HG03571 (cell line): ENCODE results near the gene PPP1R12B.
"Not testable (repeated sequence)": the region's sequence is repeated elsewhere in the genome, so short reads cannot be mapped to it uniquely, and the experiment has no call there.

Experiments used
- ATAC-seq: cut with Tn5 transposase; IDR thresholded peaks from one replicate; pipeline ENCODE4 v1.9.1; 2021; ENCODE audit not compliant: unreplicated experiment

The PPP1R12B gene

DNA sequence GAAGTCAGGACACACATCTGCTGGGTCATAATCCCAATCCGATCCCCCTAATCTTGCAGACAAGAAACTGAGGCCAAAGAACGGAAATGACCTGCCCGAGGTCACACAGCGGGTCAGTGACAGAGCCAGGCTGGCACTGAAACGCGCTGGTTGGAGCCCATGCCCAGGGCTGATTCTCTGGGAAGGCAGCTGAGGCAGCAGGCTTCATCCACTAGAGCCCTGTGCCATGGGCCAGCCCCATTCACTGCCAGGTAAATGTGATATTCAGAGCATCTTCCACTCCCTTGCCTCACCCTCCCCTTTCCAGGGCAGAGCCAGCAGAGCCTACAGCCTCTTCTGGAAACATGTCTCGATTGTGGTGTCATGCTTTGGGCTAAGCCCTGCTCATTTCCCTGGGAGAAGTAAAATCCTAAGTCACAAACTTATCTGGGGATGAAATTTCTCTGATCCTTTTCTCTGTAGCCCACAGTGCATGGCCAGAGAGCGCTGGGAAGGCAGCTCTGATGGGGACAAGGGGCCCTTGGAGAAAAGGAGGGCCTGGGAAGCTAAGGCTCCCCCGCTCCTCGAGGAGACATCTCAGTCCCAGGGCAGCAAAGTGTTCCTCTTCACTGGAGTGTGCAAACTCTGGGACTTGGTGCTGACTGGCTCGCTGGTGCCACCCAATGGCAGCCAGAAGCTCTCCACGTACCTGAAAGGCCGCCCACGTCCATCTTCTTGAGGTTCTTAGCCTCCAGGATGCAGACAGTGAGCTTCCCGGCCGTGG is 251.4 kb downstream of the PPP1R12B start:
- ATAC-seq, result no peak

DNA sequence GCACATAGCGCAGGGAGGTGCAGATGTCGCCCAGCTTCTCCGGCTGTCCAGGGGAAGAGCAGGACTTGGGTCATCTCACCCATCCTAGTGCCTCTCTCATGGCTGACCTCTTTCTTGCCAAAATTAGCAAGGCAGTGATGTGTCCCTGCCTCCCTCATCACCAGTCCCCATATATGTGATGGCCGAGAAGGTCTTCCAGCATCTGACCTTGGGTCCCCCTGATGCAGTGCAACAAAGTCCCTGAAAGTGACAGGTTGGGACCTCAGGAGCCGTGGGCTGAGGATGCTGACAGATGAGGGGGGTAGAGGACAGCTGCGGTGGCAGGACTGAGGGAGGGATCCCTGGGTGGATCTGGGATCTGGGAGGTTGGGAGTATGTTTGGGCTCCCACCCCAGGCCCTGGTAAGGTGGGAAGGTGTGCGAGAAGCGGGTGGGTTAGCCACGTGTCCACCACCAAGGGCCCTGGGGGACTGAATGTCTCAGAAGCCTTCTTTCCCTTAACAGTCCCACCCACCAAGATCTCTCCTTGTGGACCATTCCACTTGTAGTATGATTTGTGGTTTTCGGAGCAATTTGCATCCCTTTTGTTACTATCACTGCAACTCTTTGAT is 252.0 kb downstream of the PPP1R12B start:
- no peak for ATAC-seq

DNA sequence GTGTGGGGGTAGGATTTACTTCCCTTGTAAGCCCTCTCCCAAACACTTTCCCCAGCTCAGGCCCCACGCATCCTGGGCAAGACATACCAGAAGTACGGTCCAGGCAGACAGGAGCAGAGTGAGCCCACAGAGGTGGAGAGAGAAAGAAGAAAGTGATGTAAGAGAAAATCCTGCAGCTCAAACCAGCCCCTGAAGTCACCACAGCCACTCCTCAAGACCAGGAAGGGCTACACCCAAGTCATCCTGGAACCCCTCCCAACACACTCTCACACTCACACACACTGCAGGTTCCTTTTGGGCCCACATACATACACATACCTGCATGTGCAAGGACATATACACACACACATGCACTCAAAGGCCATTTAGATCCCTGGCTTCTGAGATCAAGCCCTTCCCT is 254.9 kb downstream of the PPP1R12B start:
- ATAC-seq, result no peak

DNA sequence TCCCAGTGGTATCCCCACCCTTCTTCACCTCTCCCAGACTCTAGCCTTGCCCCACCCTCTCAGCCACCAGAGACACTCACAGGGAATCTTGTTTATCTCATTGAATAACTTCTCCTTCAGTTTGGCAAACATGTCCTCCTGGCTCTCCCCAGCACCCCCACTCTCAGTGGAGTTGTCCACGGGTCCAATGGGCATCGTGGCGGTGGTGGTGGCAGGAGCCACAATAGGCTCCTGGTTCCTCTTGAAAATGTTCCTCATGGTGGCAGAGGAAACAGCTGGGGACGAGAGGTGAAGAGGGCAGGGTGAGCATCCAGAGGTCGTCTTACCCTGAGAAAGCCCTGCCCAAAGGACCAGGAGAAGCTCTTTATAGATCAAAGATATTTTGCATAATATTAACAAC is 257.0 kb downstream of the PPP1R12B start:
- no peak for ATAC-seq

DNA sequence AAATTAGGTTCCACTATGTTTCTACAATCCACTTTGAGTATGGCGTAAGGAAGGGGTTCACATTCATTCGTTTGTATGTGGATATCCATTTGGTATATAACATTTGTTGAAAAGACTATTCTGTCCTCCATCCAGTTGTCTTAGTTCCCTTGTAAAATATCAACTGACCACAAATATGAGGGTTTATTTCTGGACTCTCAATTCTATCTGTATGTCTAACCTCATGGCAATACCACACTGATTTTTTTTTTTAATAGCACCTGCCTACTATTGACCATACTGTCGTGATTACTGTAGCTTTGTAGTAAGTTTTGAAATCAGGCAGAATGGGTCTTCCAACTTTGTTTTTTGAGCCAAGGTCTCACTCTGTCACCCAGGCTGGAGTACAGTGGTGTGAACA is 263.5 kb downstream of the PPP1R12B start:
- not testable (repeated sequence) for ATAC-seq

DNA sequence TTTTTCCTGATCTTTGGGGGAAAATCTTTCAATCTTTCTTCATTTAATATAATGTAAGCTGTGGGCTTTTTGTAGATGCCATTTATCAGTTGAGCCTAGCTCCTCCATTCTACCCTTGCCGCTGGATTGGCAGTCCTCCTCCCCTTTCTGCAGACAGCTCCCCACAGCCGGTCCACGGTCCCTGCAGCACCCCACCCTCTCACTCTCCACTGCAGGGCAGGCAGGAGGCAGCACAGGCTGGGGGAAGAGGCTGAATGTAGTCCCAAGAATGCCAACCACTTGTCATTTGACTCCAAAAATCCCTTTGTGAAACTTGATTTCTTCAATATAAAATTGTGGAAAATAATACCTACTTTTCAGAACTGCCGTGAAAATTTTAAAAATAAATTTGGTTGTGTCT is 265.1 kb downstream of the PPP1R12B start:
- no peak for ATAC-seq

DNA sequence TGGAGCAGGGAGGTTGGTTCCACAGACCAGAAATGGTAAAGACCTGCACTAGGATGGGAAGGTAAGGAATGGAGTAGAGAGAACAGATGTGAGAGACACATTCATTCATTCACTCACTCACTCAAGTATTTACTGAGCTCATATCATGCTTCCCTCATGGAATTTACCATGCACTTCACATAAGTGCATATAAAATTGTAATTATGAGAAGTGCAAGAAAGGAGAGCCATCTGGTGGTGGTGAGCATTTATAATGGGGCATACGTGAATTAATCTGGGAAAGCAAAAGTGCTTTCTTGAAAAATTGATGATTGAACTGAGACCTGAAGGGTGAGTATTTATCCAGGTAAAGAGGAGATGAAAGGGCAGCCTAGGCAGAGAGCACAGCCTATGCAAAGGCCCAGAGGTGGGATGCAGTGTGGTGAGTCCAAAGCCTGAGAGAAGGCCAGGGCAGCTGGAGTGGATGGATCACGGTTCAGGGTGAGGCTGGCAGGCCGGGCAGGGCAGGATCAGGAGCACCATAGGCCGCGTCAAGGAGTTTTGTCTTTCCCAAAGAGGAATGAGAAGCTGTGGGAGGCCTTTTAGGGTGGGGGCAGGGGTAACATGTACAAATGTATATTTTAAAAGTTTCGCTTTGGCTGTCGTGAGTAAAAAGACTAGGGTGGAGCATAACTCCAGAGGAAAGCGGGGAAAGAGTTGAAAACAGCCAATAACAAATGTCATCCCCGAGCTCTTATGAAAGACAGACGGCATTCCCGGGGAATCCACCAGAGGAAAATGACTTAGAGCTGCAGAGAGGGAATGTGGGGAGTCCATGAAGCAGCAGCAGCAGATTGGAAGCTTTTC is 266.1 kb downstream of the PPP1R12B start:
- not testable (repeated sequence) for ATAC-seq

DNA sequence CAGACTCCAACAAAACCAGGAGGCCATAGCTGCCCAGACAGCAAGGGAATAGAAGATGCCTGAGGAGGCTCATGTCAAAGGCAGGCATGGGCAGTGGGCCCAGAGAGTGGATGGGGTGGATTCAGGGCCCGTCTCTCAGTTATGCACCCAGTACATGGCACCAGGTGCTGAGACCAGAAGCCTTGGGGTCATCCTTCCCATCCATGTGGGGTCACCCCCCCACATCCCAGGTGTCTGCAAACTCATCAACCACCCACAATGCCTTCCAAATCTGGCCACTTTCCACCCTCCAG is 266.7 kb downstream of the PPP1R12B start:
- ATAC-seq, result not testable (repeated sequence)

DNA sequence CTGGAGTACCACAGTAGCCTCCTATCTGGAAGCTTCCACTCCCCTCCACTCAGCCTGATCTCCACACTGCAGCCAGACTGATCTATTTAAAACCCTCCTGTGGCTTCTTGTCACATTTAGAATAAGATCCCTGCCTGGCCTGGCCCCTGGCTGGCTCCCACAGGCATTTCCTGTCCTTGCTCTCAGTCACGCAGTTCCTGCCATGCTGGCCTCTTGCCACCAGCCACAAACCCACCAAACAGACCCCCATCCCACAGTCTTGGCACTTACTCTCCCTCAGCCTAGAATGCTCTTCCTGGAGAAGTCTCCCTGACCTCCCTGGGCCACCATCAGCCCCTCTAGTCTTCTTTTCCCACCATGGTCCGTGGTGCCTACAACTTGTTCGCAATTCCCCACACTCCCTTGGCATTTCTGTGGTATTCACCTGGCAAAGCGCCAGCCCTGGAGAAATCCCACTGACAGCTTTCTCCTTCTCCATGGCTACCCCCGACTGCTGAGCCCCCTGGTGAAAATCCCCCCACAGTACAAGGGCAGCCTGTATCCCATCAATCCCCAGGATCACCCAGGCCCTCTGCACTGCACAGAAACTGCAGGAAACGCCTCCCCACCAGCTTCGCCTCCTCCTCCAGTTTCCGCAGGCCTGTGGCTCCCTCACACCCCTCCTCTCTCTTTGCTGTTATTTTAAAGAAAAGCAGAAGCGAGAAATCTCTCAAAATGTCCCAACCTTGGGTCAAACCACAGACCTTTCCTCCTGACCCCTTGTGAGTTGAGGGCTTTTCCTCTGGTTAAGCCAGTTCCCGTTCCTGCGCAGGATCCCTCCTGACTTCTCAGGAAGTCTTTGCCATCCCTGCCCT is 267.2 kb downstream of the PPP1R12B start:
- ATAC-seq, result peak; percentile 73

DNA sequence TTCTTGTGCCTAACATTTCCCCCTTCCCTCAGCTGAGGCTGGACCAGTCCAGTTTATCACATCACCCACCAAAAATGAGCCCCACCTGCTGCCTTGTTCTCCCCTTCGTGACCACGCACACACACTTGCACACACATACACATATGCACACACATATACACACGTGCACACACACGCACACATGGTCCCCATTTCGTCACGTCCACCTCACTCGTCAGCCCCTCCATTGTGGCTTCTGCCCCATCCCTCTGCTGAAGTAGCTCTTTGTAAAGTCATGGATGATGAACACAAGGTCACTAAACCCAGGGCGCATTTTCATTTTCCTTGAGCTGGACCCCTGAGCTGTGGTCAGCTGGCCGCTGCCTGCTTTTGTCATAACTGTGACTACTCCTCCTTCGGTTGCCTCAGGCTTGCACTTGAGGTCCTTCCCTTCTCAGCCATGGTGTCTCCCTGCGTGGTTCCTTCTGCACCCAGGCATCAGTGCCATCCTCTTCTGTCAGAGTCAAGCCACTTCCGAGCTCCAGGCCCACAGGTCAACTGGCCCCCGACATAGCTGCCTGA is 267.9 kb downstream of the PPP1R12B start:
- ATAC-seq, result peak; percentile 16

DNA sequence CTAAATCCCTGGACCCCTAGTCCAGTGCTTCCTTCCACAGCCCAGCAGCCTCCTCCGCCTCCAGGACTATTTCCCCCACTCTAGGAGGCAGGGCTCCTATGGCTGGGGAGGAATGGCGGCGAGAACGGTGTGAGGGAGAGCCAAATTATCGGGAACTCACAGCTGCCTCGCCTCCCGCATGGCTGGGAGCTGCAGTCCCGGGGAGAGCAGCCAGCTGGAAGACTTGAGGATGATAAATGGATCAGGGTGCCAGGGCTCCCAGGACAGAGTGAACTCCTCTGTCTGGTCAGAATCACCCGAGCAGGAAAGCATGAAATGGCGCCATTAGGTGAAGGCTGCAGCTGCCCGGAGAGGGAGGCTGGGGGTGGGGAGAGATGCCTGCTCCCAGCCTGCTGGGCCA is 270.5 kb downstream of the PPP1R12B start:
- not testable (repeated sequence) for ATAC-seq

DNA sequence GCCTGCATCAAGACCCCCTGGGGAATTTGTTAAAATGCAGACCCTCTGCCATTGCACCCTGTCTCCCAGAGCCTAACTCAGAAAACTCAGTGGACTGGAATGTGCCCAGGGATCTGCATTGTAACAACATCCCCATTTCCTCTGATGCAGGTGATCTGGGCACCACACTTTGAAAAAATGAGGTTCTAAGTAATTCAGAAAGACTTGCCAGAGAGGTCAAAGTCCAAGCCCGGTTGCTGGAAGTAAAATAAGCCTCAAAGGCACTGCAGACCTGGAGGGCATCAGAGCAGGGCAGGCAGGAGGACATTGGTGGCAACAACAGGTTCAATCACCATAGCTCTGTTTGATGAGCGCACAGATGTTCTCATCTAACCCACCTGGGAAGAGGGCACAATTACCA is 271.0 kb downstream of the PPP1R12B start:
- no peak for ATAC-seq

DNA sequence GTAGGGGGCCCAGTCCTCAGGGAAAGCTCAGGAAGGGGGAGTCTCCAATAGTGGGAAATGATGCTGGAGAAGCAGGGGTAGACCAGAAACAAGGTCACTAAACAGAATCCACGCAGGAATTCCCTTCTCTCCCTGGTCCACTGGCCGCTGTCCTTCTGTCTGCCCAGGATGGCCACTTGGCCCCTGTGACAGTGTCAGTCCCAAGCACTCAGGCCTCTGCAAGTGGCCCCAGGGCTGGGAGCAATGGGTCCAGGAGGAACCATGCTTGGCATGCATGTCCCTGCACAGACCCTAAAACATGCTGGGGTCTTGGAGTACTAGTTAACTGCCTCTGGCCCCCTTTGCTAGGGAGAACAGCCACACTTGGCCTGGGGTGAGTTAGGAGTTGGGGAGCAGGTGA is 271.5 kb downstream of the PPP1R12B start:
- ATAC-seq, result not testable (repeated sequence)

DNA sequence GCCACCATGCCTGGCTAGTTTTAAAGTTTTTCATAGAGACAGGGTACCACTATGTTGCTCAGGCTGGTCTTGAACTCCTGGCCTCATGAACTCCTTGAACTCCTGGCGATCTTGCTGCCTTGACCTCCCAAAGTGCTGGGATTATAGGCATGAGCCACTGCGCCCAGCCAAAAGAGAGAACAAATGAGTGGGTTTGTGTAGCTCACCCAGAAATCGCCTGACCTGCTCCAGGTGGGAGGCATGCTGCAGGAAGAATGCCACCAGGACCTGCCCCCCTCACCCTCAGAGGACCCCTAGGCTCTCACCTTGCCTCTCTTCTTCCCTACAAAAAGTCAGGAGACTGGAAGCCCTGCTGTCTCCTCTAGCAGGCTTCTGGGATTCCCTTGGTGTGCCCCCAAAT is 272.9 kb downstream of the PPP1R12B start:
- ATAC-seq, result no peak

DNA sequence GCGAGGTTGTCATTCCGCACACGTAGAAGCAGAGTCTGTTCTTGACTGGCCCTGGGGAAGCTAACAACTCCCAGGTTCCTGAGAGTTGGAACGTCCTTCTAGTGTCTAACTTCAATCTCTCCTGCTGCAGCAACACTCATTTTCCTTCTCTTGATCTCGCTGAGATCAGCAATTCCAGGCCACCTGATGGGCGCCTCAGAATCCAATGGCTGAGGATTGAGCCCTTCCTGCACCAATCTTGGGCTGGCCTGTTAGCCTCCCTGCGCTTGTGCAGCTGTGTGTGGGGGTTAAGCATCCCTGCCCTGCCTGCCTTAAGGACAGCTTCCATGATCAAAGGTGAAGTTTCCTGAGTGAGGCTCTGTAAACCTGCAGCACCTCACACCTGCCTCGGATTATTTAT is 273.9 kb downstream of the PPP1R12B start:
- no peak for ATAC-seq

DNA sequence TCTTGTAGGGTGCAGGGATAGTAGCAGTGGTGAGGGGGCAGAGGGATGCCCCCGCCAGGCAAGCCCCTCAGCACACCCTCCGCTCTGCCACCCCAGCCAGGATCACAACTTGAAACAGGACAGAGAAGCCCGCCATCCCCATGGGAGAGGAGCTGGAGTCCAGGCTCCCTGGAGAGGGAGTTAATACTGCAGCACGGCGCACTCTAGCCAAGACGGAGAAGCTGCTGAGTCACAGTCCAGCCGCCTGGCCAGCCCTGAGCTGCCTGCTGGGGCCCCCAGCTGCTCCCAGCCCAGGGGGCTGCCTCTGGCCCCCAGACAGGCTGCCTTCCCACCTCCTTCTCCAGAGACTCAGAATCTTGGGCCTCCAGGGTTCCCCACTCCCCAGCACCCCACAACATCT is 274.6 kb downstream of the PPP1R12B start:
- ATAC-seq, result no peak

DNA sequence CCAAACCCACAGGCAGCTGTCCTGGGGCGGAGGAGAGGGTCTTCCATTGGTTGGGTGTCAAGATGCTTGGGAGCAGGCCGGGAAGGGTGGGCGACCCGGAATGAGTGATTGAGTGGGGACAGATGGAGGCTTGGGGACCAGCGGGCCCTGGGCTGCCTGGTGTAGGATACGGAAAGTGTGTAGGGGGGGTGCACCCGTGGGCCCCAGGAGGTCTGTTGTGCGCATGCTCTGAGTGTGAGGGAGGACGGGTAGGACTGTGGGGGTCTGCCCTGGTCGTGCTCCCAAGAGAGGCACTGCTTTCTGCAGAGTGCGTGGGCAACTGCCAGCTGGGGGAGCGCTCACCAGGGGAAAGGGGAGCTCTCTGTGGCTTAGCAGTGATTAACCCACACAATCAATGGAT is 275.0 kb downstream of the PPP1R12B start:
- not testable (repeated sequence) for ATAC-seq

DNA sequence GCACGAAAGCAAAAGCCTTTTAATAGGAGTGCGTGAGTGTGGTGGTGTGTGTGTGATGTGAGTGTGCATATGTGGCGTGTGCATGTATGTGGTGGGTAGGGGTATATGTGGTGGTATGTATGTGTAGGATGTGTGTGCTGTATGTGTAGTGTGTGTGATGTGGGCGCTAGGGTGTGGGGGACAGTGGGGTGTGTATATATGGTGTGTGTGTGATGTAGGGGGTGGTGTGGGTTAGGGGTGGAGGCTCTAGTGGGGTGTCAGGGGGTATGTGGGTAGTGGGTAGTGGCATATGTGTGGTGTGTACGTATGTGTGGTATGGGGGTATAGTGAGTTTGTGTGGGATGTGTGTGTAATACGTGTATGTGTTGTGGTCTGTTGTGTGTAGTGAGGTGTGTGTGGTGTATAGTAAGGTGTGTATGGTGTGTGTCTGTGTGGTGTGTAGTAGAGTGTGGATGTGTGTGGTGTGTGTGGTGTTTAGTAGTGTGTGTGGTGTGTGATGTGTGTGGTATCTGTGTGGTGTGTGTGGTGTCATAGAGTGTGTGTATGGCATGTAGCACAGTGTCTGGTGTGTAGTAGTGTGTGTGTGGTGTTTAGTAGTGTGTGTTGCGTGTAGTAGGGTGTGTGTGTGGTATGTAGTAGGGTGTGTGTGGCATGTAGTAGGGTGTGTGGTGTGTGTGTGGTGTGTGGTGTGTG is 275.7 kb downstream of the PPP1R12B start:
- no peak for ATAC-seq

DNA sequence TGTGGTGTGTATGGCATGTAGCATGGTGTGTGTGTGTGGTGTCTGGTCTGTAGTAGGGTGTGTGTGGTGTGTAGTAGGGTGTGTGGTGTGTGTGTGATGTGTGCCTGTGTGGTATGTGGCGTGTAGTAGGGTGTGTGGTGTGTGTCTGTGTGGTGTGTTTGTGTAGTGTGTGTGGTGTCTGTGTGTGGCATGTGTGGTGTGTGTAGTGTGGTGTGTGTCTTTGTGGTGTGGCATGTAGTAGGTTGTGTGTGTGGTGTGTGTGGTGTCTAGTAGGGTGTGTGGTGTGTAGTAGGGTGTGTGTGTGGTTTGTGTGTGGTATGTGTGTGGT is 276.2 kb downstream of the PPP1R12B start:
- ATAC-seq, result no peak
